ENCODE data around the gene MRPS9. TPM values are rescaled to one million over a fixed set of nuclear protein-coding genes. Genes with fewer than 3 reads are reported as not detected.

Gene MRPS9
- polyA plus RNA-seq, 5 donors: 34.9 to 45.0 (median 41.9) TPM

DNA sequence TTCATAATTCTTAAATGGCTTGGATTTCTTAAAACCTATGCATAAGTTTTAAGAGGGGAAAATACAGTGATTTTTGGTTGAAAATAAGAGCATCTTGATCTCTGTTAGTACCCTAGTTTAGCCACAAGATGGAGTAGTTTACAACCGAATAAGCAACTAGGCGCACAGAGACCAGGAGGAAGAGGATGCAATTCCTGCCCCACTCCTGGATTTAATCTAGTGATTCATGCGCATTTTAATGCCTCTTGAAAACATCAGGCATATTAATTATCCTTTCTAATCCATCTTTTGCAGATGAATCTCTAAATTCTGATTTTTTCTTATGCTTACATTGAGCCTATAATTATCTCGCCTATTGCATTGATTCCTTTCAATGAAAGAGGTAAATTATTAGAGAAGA, 76.7 kb downstream of the MRPS9 start:
- peak; percentile 7 to 25 for DNase-seq

DNA sequence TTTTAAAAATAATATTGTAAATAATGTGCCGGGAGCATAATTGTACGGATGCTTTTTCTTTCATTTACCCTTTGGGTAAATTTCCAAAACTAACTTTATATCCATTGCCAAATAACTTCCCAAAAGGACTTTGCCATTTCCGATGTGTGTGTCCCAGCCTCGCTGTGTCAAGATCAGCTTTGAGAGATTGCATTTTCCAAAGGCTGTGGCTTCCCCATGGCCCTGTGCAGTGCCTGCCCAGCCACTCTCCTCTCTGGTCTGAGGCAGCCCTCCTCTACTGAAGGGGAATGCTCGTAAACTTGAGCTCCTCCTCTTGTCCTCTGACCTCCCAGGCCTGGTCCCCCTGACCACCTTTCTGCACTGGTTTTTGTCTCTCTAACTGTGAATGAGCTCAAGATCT, 78.5 kb downstream of the MRPS9 start:
- DNase-seq: no peak

DNA sequence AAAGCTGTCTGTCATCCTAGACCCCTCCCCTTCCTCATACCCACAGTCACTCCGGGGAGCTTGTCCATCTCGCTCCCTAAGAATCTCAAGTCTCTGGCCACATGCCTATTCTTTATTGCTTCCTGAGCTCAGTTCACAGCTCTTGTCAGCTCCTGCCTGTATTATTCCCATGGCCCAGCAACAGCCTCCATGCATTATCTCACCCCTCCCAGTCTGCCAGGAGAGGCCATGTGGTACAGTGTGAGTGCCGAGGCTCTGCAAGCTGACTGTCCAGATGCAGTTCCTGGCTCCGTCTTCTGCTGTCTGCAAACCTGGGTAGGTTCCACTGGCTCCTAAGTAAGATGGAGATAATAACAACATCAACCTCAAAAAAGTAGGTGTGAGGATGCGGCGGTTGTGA, 79.7 kb downstream of the MRPS9 start:
- DNase-seq: no peak

DNA sequence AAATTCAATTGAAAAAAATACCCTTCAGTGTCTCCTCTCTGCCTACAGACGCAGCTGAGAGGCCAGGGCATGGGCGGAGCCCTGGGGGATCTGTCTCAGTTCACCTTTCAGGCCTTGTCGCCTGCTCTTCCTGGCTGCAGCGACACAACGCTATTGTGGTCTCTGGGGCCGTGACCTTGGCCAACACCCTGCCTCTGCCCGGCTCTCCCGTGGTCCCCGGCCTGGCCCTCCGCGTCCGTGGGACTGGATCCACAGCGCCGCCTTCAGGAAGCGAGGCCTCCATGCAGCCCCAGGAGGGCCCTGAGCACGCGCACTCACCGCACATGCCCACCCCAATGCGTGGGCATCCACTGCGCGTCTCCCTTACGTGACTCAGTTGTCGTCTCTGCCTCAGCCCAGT, 81.1 kb downstream of the MRPS9 start:
- DNase-seq: no peak

DNA sequence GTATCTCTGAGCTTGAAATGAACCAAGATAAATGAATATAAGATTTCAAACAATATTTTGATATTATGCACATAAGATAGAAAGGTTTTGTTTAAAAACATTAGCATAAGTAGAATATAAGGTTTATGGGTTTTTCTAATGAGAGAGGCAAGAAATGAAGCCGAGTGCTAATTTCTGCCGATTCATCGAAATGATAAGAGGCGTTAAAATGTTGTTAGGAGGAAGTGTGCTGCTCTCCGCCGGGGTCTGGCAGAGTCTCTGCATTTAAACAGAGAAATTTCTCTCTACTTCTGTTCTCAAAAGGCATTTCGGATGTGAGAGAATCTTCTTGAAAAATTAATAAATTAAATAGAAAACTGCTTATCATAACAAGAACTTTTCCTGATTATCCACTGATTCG, 83.6 kb downstream of the MRPS9 start:
- no peak for DNase-seq

DNA sequence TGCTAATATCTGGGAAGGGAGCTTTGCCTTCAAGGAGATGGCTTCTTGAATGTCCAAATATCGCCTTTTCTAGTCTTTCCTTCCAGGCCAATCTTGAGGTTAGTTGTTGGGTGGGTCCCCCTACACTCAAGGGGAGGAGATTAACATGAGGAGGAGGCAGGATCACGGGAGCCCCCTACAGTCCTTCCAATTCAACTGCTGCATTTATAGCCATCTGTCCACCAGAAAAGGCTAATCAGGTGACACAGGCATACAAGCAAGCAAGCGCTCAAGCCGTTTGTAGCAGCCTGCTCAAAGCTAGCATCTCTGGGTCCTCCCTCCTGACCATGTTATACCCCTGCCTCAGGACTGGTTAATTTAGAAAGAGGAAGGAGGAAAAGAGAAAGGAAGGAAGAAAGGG, 87.6 kb downstream of the MRPS9 start:
- DNase-seq: no peak

DNA sequence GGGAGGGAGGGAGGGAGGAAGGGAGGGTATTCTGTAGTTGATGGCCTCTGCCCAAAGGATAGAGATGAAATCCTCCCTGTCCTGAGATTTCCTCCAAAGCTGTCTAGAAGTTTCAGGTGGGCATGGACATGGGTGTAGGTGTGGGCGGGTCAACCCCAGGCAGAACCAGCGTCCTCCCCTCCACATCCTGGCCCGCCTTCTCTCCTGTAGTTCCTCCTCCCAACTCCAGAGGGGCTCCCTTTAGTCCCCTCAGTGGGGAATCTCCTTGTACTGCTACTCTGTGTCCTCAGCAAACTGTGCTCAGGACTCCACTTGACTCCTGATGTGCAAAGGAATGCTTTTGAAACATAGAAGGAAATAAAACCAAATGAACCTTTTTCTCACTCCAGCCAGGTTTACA, 88.1 kb downstream of the MRPS9 start:
- DNase-seq: no peak

DNA sequence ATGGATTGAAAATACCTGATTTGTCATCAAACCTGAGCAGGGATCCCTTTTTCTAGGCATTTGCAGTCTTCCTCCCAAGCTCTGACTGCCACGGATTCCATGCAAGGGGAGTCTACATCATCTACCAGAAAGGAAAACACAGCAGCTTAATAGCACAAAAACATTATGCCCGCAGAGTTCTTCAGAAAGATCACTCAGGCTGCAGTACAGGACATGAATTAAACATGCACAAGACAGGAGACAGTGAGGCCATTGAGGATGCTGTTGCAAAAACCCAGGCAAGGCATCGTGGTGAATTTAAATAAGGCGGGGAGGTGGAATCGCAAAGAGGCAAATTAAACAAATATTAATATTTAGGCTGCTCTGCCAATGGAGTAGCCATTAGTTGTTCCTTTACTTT, 88.5 kb downstream of the MRPS9 start:
- DNase-seq: no peak

DNA sequence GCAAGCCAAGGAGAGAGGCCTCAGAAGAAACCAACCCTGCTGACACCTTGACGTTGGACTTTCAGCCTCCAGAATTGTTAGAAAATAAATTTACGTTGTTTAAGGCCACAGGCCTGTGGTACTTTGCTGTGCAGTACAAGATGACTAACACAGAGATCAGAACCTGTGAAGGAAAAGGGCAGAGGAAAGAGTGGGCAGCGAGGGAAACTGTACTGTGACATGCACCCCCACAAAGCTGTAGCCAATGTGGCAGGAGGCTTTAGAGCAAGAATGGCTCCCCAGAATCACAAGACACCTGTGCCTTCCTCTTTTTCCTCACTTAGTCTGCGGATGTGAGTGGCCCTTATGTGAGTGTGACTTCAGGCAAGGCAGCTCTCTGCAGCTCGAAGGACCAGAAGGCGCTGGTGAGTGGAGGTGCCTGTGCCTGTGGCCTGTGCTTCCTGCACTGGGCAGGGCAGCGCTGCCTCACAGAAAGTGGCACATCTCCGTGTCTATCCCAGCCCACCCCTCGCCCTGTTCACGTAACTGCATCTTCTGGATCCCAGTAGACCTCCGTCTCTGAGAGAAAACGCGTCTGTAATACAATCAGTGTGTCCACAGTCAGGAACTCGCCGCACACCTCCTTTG, 89.5 kb downstream of the MRPS9 start:
- no peak for DNase-seq

DNA sequence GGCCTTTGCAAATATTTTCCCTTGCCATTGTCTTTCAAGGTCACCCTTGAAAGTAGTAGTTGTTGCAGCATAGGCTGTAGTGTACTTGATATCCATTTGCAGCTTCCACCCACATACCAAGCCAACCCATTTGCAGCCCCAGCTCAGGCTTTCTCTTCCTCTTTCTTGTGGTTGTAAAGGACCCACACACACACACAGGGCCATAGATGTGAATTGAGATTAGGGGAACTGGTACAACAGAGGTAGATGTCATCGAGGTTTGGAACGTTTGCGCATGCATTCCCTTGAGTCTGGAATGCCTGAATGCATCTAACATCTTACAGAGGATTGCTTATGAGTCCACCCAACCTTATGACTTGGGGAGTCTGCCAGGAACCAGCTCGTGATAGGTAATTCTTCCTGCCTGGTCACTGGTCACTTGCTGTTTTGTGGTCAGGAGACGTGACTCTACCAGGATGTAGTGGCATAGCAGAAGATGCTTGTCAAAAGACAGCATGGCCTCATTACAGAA, 91.9 kb downstream of the MRPS9 start:
- no peak for DNase-seq

DNA sequence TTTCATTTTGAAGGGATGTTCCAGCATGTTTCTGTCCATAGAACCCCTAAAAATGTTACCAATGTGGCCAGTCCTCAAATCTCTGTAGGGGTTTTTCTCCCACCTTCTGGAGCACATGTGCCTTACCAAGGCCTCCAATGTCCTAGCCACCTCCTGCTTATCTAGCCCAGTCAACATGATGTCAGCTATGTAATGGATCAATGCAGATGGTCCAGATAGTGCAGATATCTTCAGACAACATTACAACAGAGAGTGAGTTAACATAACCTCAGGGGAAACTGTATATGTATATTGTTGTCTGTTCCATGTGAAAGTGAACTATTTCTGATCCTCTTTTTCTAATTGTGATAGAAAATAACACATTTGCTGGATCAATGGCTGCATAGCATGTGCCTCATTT, 92.7 kb downstream of the MRPS9 start:
- DNase-seq: no peak

DNA sequence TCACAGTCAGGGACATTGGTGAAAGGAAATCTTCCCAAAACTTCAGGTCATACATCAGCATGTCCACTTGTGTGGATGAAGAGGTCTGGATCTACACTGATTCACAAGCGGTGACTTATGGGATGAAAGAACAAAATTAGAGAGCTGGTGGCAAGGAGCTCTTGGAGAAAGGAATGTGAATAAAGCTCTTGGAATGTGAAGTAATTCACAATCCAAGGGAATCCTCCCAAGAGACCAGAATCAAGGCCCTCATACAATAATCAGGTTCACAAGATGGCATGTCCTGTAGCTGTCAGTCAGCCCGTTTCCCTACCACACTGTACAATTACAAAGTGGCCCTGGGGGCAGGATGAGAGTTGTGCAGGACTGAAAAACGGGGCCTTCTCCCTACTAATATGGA, 96.2 kb downstream of the MRPS9 start:
- DNase-seq: no peak

DNA sequence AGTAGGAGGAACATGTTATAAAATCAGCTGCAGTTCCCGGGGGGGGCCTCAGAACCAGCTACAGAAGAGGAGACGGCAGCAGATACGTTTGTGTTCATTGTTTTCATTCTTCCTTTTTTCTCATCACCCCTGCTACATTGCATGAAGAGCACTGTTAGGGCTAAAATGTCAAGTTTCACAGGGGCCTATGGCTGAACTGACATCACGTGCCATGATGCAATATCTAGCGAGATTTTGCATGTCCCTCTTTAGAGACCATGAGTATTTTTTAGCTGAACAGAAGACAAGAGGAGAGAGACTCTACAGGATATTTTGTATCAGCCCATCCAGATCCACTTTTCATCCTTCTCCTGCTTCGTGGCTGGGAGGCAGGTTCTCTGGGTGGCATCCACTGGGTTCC, 97.6 kb downstream of the MRPS9 start:
- no peak for DNase-seq

DNA sequence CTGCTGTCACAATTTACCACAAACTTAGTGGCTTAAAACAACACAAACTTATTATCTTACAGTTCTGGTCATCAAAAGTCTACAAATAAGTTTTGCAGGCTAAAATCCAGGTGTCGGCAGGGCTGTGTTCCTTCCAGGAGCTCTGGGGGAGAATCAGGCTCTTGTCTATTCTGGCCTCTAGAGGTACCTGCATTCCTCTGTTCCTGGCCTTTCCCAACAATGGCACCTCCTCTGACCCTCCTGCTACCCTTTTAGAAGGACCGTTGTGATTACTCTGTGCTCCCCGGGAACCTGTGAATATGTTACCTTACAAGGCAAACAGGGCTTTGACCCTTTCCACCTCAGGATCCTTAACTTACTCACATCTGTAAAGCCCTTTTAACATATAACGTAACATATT, 98.5 kb downstream of the MRPS9 start:
- DNase-seq: no peak

DNA sequence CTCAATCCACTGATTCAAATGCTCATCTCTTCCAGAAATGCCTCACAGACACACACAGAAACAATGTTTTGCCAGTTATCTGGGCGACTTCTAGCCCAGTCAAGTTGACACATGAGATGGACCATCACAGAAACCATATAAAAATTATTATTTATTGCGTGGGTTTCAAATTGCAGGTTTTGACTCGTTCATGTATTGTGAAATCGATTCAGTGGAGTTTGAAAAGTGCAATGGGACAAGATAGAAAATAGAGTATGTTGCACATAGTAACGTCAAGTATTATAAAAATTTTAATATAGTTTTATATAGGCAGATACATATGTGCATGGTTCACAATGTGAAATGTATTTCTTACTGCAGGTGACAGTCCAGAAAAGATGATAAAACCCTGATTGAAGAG, 100.8 kb downstream of the MRPS9 start:
- no peak for DNase-seq

DNA sequence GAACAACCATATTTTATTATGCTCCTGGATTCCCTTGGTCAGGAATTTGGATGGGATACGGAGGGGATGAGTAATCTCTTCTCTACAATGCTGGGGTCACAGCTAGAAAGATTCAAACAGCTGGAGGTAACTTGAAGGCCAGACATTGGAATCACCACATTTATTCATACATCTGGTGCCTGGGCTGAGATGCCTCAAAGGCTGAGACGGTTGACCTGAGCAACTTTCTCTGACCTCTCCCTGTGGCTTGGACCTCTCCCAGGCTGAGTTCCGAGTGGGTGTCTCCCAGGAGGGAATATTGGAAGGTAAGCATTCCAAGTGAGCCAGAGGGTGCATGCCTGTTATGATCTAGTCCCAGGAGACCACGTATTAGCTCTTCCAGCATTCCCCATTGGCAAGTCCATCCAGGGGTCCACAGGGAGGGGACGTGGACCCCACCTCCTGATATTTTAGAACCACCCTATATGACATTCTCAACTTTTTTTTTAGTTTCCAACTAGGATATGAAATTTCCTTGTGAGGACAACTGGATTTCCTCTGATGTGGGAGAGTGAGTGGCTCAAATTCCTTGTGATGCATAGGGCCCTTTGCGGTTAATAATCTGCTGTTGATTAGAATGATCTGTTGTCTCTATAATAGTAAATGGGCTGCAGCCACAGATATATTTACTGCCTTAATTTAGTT, 101.8 kb downstream of the MRPS9 start:
- DNase-seq: no peak

DNA sequence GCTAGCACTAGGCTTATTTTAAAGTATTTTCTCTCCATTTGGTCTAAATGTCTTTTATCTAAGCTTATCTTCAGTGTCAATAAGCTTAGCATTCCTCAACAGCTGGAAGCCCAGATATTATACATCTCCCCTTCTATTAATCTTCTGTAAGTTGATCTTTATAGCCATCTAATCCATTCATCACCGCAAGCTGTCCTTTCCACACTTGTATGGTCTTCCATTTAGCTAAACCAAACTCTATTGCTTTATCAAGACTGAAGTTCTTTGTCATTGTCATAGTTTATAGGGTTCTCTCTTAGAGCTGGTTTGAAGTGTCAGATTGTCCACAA, 102.3 kb downstream of the MRPS9 start:
- DNase-seq: no peak

DNA sequence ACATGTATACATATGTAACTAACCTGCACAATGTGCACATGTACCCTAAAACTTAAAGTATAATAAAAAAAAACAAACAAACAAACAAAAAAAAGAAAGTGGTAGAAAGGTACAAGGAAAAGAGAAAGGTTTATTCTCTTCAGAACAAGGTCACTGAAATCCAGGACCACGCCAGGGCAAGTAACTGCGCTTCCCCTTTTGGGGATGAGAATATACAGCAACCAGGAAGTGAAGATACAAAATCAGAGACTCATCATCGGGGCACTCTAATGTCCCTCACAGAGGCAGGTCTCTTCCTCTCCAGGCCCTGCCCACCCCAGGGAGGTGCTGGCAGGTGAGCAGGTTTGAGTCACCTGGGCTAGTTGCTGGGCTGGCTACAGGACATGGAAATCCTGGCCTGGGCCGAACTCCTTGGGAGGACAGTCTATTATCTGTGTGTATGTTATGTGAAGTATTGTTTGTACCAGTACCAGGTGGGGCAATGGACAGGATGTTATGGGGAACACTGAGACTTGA, 103.3 kb downstream of the MRPS9 start:
- DNase-seq: no peak

DNA sequence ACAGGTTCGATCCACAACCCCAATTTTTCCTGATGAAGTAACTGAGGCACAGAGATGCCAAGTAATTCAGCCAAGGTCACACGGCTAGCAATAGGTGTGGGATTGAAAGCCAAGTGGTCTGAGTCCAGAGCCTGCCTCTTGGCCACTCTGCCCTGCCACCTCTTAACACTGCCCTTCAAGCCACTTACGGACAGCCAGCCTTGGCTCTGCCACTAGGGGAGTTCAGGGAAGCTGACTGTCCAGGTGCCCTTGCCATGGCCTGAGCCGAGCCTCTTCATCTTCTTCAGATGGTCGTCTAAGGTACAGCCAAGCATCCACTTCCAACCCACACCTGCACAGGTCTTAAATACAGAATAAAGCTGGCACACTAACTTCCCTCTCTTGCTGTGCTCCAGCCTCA, 104.4 kb downstream of the MRPS9 start:
- no peak for DNase-seq

DNA sequence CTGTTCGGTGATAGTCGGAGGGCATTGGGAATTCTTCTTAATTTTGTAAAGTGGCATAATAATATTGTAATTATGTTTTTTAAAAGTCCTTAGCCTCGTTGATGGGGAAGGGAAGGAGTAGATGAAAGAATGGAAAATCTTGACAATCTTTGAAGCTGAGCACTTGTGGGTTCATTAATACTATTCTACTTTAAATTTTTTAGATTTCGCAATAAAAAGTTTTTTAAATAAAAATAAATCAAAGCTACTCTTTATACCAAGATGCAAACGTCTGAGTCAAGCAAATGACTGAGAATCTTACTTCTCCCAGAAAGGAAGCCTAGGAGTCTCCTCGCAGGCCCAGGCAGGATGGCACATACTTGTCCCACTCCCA, 105.2 kb downstream of the MRPS9 start:
- no peak for DNase-seq

DNA sequence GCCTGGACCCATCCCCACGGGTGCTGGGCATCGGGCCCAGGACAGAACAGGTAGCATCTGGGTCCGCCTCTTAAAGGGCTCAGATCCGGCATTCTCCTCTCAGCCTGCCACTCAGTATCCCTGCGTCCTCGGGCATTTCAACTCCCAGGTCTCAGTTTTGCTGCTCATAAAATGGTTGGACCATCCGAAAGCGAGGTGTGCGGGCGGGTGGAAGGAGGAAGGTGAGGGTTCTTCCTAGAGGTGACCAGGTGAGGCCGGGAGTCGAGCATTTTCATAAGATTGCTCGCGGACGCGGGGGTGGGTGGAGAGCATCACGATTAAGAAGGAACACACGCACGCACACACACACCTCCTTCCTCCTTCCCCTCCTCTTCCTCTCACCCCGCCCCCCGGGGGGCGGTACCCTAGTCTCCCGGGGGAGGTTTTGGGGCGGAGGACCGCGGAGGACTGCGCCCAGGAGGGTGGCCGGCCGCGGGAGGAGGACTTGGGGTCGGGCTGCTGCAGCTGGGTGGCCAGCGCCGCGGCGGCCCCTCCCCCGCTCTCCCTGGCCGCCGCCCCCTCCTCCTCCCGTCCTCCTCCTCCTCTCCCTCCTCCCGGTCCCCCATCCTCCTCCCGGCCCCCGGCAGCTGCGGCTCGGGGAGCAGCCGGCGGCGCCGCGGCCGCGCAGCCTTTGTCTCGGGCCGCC, 105.7 kb downstream of the MRPS9 start:
- DNase-seq: peak; percentile 19 to 23

DNA sequence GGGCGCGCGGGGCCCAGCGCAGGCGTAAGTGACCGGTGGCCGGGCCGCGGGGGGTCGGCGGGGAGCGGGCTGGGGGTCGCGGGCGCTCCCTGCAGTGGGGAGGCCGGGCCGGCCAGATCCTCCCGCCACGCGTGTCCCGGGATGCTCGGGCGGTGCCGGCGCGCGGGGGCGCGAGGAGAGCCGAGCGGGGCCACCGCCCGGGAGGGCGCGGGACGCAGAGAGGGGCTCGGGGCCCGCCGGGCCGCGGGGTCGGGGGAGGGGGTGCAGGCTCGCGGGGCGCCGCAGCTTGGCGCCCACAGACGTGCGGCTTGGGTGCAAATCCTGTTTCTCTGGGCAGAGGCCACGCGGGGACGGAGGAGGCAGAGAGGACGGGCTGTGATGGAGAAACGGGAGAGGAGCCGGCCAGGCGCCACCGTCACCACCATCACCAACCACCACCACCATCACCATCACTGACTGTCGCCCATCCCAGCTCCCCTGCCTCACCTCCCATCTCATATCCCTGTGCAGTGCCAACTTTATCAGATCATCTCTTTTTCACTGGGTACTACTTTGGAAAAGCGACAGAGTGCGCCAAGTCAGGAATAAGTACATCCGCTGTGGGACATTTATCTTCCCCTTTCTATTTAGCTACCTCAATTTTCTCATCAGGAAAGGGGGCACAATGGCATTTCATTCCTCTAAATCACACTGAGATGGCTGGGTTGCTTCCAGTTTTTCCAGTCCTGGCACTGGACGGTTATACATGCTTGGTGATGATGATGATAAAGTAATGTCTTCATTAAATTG, 106.5 kb downstream of the MRPS9 start:
- no peak for DNase-seq

DNA sequence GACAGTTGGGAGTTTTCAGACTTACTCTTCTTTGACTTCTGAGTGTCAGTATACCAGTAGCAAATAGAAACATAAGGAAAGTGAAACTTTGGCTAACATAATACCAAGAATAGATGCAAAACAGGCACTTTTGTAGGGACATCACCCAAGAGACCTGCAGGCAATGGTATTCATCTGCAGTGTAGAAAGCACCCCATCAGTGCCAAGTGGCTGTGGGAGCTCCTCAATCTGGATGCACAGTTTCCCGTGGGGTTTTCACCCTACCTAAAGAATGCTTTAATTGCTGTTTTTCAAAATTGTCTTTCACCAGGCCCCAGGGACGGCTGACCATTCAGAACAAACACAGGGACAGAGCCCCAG, 107.1 kb downstream of the MRPS9 start:
- no peak for DNase-seq
